ENCODE data around the gene KCTD15.

The KCTD15 gene

GRCh38 chr19:33797802-33798671 lies 1.4 kb downstream of the KCTD15 start:
- DNase-seq (ENCODE audit: low read depth), result peak; percentile 13

GRCh38 chr19:33798681-33799111 lies 2.0 kb downstream of the KCTD15 start:
- no peak for DNase-seq (ENCODE audit: low read depth)

- no peak for DNase-seq (ENCODE audit: low read depth)
These were observed 2.8 kb downstream of the KCTD15 start for GRCh38 chr19:33799476-33799875.

- DNase-seq (ENCODE audit: low read depth), result no peak
These were observed 3.5 kb downstream of the KCTD15 start for GRCh38 chr19:33800012-33800680.

GRCh38 chr19:33801411-33801810 lies 4.7 kb downstream of the KCTD15 start:
- DNase-seq (ENCODE audit: low read depth), result no peak

- no peak for DNase-seq (ENCODE audit: low read depth)
These were observed 5.3 kb downstream of the KCTD15 start for GRCh38 chr19:33802001-33802400.

- DNase-seq (ENCODE audit: low read depth), result no peak
These were observed 6.1 kb downstream of the KCTD15 start for GRCh38 chr19:33802801-33803200.

- DNase-seq (ENCODE audit: low read depth), result no peak
These were observed 6.7 kb downstream of the KCTD15 start for GRCh38 chr19:33803383-33803782.

- no peak for DNase-seq (ENCODE audit: low read depth)
These were observed 7.5 kb downstream of the KCTD15 start for GRCh38 chr19:33804021-33804799.

- DNase-seq (ENCODE audit: low read depth), result no peak
These were observed 8.6 kb downstream of the KCTD15 start for GRCh38 chr19:33805313-33805712.

- no peak for DNase-seq (ENCODE audit: low read depth)
These were observed 9.3 kb downstream of the KCTD15 start for GRCh38 chr19:33805840-33806433.

- no peak for DNase-seq (ENCODE audit: low read depth)
These were observed 9.8 kb downstream of the KCTD15 start for GRCh38 chr19:33806434-33806881.

- no peak for DNase-seq (ENCODE audit: low read depth)
These were observed 11.7 kb downstream of the KCTD15 start for GRCh38 chr19:33808399-33808798.

GRCh38 chr19:33809960-33810359 lies 13.3 kb downstream of the KCTD15 start:
- peak; percentile 60 for DNase-seq (ENCODE audit: low read depth)

- DNase-seq (ENCODE audit: low read depth), result no peak
These were observed 14.2 kb downstream of the KCTD15 start for GRCh38 chr19:33810821-33811220.

GRCh38 chr19:33811246-33811645 lies 14.6 kb downstream of the KCTD15 start:
- DNase-seq (ENCODE audit: low read depth), result no peak

GRCh38 chr19:33811736-33812387 lies 15.2 kb downstream of the KCTD15 start:
- DNase-seq (ENCODE audit: low read depth), result no peak

GRCh38 chr19:33812388-33813330 lies 16.0 kb downstream of the KCTD15 start:
- no peak for DNase-seq (ENCODE audit: low read depth)

GRCh38 chr19:33813391-33814101 lies 16.9 kb downstream of the KCTD15 start:
- DNase-seq (ENCODE audit: low read depth), result no peak
